HG02938 (cell line): ENCODE measurements around the gene AUNIP.

Experiments used
- ATAC-seq: cut with Tn5 transposase; IDR thresholded peaks from one replicate; pipeline ENCODE4 v1.9.1; 2021; ENCODE audit warnings: mild to moderate bottlenecking, moderate library complexity; ENCODE audit not compliant: unreplicated experiment

Gene AUNIP

DNA sequence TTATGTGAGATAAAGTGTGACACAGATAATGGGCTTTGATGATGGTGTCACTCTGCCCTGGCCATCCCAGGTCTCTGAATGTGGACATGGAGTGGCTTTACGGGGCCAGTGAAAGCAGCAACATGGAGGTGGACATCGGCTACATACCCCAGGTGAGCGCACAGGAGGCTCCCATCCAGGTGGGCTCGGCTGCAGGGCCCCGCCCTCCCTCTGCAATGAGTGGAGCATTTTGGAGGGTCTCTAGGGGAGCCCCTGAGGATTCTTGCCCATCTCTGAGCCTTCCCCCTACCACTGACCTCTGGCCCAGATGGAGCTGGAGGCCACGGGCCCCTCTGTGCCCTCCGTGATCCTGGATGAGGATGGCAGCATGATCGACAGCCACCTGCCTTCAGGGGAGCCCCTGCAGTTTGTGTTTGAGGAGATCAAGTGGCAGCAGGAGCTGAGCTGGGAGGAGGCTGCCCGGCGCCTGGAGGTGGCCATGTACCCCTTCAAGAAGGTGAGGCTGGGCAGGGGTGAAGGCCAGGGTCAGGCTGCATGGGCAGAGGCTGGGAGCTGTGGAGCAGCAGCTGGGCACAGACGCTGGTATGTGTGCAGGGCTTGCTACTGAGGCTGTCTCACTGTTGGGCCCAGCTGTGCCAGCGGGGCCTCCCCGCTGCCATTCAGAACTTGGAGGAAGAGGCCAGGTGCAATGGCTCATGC is 47.7 kb downstream of the AUNIP start:
- no peak for ATAC-seq

- no peak for ATAC-seq
Measured at GRCh38 chr1:25810341-25811299, 48.6 kb downstream of the AUNIP start.

DNA sequence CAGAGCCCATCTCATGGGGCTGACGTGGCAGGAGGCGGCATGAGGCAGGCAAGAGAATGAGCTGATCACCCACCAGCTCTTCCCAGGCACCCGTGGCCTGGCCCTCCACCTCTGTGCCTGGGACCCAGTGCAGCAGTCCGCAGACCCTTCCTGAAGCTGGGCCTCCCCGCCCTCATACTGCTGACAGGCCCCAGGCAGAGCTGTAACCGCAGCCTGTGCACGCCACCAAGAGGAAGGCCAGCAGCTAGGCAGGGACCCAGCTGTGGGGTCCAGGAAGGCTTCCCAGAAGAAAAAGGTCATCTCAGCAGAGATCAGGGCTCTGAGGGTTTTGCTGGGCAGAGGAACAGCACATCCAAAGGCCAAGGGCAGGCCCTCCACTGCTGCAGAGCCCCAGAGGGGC is 49.3 kb downstream of the AUNIP start:
- no peak for ATAC-seq

- no peak for ATAC-seq
Measured at GRCh38 chr1:25809283-25809926, 49.9 kb downstream of the AUNIP start.

DNA sequence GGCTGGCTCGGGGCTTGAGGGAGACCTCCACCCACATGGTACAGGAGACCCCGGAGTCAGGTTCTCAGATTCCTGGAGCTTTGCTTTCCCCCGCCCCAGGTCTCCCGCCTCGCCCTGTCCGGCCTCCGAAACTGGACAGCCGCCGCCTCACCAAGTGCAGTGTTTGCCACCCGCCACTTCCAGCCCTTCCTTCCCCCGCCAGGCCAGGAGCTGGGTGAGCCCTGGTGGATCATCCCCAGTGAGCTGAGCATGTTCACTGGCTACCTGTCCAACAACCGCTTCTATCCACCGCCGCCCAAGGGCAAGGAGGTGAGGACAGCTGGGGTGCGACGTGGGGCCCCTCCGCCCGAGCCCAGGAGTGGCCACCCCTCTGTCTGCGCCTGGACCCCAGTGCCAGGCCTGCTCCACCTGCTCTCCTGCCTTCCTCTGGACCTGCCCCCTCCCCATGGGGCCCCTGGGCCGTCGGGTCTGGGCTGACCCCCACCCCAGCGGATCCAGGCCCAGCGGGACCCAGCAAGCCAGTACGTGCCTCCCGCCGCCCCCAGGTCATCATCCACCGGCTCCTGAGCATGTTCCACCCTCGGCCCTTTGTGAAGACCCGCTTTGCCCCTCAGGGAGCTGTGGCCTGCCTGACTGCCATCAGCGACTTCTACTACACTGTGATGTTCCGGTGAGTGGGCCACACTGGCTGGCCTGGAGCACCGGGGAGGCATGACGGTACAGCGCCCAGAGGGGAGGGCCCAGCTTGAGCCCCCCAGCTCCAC is 50.6 kb downstream of the AUNIP start:
- no peak for ATAC-seq

DNA sequence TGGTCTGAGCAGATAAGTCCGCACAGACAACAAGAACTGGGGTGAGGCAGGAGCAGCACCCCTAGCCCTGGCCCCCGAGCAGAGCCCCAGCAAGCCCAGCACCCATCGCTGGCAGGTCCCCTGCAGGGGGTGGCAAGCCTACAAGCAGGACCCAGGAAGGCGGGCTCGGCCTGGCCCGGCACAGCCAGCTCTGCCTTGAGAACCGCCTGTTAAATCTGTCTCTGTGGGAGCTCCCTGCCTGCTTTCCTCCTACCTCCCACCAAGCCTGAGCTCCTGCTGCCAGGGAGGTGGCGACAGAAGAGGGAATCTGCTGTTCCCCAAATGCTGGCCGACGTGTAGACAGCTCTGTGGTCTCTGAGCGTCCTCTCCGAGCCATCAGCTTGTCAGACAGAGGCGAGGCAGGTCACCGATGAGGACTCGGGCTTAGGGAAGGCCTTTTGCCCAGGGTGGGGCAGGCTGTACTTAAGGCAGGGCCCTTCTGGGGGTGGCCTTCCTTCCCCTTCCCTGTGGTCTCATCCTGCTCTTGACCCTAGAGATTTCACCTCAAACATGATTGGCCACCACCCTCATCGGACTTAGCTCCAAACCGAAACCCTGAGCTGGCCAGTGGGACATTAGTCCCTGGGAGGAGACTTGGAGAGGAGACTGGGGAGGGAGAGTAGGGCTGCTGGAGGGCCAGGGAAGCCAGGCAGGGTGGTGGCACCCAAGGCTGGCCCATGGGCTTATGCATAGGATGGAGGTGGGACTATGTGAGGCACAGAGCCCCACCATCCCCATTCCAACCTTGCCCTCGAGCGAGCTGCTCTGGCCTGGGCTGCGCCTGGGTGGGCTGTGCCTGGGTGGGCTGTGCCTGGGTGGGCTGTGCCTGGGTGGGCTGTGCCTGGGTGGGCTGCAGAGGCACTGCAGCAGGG is 51.5 kb downstream of the AUNIP start:
- no peak for ATAC-seq

GRCh38 chr1:25806418-25806817 is 52.8 kb downstream of the AUNIP start:
- ATAC-seq, result no peak

- ATAC-seq, result no peak
Measured at GRCh38 chr1:25805863-25806225, 53.4 kb downstream of the AUNIP start.

- ATAC-seq, result no peak
Measured at GRCh38 chr1:25804964-25805862, 54.0 kb downstream of the AUNIP start.

DNA sequence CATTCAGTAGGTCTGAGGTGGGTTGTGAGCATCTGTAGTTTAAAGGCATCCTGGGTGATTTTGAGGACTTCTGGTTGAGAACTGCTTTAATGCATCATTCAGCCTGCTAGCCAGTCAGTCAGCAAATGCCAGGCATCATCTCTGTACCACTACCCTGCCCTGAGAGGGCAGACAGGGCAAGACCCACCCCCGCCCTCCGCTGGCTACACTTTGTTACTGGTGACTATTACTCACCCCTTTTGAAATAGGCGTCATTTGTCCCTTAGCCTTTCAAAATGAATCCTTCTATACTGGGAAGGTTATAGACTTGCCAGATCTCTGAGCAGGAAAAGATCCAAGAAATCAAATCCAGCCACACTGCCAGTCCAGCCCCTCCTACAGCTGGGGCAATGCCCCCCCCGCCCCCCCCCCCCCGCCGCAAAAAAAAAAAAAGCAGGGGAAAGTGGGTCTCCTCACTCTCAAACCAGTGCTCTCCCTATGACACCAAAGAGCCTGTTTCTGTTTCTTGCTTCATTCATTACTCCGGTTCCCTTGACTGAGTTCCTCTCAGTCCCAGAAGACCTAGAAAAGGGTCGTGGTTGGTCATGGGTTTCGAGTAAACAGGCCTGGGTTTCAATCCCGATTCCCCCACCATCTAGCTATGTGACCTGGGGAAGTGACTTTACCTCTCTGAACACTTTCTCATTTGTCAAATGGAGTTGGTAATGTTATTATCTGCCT is 54.9 kb downstream of the AUNIP start:
- ATAC-seq, result no peak

- no peak for ATAC-seq
Measured at GRCh38 chr1:25803368-25803767, 55.9 kb downstream of the AUNIP start.

DNA sequence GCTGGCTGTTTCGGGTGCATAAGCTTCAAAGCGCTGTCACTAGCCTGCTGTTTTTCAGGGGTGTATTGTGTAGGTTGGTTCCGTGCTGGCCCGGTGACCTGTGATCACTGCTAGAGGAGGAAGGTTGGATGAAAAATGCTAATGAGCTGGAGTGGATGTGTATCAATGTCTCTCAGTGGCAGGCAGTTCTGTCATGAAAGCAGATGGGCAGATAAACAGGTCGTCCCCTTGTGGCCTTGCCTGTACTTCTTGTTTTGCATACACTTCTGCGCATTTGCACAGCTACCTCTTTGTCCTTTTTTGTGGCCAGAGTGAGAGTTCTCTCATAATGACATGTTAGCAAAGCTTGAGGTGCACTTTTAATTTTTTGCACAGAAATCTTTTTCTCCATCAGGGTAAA is 56.3 kb downstream of the AUNIP start:
- ATAC-seq, result no peak

DNA sequence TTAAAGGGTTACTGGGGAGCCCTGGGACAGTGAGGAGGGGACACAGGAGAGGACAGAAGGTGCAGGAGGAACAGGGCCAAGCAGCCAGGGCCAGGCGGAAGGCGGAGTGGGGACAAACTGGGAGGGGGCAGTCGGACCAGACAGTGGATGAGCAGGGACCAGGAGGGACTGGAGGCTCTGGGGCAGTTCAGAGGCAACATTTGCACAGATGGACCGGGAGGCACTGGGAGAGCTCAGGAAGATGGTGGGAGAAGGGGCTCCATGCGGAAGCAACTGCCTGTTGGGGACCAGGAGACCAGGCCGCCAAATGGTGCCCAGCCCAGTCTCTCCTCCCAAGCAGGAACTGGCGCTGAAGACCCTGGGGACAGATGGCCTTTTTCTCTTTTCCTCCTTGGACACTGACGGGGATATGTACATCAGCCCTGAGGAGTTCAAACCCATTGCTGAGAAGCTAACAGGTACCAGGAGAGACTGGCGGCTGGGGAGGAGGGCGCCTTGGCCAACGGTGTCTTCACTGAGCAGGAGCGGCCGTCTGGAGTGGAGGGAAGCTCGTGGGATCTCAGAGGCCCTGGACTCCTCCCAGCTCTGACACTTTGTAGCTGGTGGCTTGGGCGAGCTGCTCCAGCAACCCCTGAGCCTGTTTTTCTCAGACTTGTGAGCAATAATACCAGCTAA is 58.4 kb downstream of the AUNIP start:
- no peak for ATAC-seq

DNA sequence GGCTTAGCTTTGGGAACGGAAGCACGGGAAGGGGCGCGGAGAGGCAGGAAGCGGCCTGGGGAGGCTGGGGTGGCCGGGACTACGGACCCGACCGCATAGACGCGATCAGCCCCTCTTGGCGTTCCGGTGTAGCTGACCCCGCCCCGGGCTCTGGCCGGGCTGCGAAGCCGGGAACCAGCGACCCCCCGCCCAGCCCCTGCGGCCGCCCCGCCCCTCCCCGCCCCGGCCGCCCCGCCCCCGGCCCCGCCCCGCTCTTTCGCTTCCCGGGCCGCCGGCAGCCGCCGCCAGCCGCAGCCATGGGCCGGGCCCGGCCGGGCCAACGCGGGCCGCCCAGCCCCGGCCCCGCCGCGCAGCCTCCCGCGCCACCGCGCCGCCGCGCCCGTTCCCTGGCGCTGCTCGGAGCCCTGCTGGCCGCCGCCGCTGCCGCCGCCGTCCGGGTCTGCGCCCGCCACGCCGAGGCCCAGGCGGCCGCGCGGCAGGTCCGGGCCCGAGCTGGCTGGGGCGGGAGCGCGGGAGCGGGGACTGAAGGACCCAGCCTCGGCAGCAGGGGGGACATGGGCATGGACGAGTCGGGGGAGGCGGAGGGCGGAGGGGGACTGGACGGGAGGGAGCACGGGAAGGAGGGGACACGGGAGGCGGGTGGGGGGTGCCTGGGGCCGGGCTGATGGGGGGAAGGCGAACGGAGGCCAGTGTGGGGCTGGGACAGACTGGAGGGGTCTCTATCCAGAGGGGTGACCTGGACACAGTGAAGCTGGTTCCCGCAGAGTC is 59.1 kb downstream of the AUNIP start, which contains the start of gene SELENON:
SELENON (plus strand) TSS at position 259 of the 768 bp plus-strand sequence; CDS start at position 297, 38 bp downstream.
- ATAC-seq, result no peak

DNA sequence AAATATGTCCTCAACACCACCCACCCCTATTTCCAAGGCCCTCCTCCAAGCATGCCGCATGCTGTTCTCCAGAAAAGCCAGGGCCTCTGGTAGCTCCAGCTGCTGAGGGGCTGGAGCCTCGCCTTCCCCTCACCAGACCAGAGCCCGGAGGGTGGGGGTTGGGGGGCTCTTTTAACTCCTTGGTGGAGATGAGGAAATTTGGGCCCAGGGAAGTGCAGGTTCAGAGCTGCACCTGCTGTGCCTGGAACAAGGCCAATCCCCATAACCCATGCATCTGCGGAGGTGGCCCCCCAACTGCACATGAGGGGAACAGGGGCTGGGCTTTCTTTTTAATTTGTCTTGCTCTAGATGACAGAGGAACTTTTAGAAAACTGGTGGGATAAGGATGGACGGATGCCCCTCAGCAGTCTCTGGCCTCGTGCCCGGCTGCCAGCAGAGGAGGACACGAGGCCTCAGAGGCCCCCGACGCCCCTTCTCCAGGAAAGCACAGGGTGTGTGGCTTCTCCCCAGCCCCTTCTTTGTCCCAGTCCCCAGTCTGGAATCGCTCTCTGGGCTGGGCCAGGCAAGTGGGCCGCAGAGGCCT is 59.8 kb downstream of the AUNIP start:
- ATAC-seq, result no peak

DNA sequence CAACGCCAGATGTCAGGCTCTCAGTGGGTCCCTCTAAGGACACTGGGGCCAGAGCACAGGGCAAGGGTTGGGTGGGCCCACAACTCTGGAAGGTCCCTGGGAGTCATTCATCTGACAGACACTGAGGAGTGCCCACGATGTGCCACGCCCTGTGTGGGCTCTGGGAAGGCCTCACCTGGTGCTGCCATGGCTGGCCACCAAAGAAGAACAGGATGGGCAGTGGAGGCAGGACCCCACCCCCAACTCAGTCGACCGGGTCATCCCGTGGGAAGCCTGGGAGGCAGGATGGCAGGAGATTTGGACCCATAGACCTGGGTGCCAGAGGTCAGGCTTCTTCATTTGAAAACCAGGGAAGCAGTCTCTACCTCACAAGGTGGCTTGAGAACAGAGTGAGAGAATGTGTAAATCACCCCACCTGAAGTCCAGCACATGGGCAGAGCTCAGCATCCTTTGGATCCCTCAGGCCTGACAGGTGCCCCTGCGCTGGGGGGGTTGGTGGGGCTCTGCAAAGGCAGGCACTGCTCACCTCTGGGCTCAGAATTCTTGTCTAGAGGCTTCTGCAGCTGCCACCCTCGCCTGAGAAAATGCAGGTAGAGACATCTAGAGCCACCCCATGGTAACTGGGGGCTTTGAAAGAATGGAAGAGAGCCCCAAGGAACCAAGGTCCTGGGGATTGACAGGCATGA is 60.4 kb downstream of the AUNIP start:
- ATAC-seq, result no peak
